Neuronal stem cell (in vitro differentiated cells): ENCODE results near the gene RAB3GAP1.
A peak's percentile ranks its signal among the peaks of the same experiment; 100 is the strongest.
"Not testable (repeated sequence)": the region's sequence is repeated elsewhere in the genome, so short reads cannot be mapped to it uniquely, and the experiment has no call there.

ENCODE experiments used
- DNase-seq: peaks from one replicate; pipeline ENCODE4 v3.0.0-alpha.2; 2013; ENCODE audit warnings: low spot score
- H2AFZ ChIP-seq: one replicate; pipeline ENCODE4 v1.6.1; 2013; ENCODE audit warnings: mild to moderate bottlenecking, low read length, inconsistent platforms
- H2AK5ac ChIP-seq: 2 replicates; pipeline ENCODE4 v1.6.1; 2013; ENCODE audit warnings: low read depth, mild to moderate bottlenecking, inconsistent platforms, low read length, moderate library complexity, mixed read lengths
- H2BK120ac ChIP-seq: 2 replicates; pipeline ENCODE4 v1.6.1; 2013; ENCODE audit warnings: low read depth, mild to moderate bottlenecking, inconsistent platforms, low read length, moderate library complexity, mixed read lengths
- H2BK12ac ChIP-seq: one replicate; pipeline ENCODE4 v1.6.1; 2013; ENCODE audit warnings: low read length, inconsistent platforms
- H2BK15ac ChIP-seq: 2 replicates; pipeline ENCODE4 v1.6.1; 2013; ENCODE audit warnings: mild to moderate bottlenecking, low read length, inconsistent platforms, mixed read lengths
- H2BK5ac ChIP-seq: one replicate; pipeline ENCODE4 v1.6.1; 2013; ENCODE audit warnings: inconsistent platforms, mild to moderate bottlenecking, low read length, moderate library complexity
- H3K14ac ChIP-seq: one replicate; pipeline ENCODE4 v1.6.1; 2013; ENCODE audit warnings: low read length, inconsistent platforms
- H3K18ac ChIP-seq: 2 replicates; pipeline ENCODE4 v1.6.1; 2013; ENCODE audit warnings: low read length, inconsistent platforms
- H3K23ac ChIP-seq: 2 replicates; pipeline ENCODE4 v1.6.1; 2013; ENCODE audit warnings: low read depth, mild to moderate bottlenecking, mixed read lengths, low read length, inconsistent platforms; ENCODE audit not compliant: poor library complexity
- H3K27ac ChIP-seq: replicated peaks from 3 replicates; pipeline ENCODE4 v1.5.1; 2013; ENCODE audit warnings: low read length, inconsistent platforms
- H3K27me3 ChIP-seq, 3 experiments: 2 replicates each; pipeline ENCODE4 v1.6.1; 2013; ENCODE audit warnings: low read length in 3 of 3, mild to moderate bottlenecking in 2 of 3, inconsistent platforms in 1 of 3, low read depth in 1 of 3, mixed read lengths in 1 of 3, moderate library complexity in 1 of 3; ENCODE audit not compliant: control insufficient read depth in 3 of 3, insufficient read depth in 3 of 3
- H3K36me3 ChIP-seq, 2 donors: replicated peaks in 1 of 2; 2 replicates each; pipeline ENCODE4 v1.6.1; 2013; ENCODE audit warnings: low read length in 2 of 2; ENCODE audit not compliant: control insufficient read depth in 2 of 2, insufficient read depth in 2 of 2
- H3K4ac ChIP-seq: 2 replicates; pipeline ENCODE4 v1.6.1; 2013; ENCODE audit warnings: inconsistent platforms, mild to moderate bottlenecking, low read length, moderate library complexity
- H3K4me1 ChIP-seq, 2 donors: 1 replicate in 1 of 2; 2 replicates in 1 of 2; pipeline ENCODE4 v1.6.1; 2013; ENCODE audit warnings: low read length in 2 of 2, low read depth in 1 of 2; ENCODE audit not compliant: control insufficient read depth in 2 of 2, insufficient read depth in 1 of 2
- H3K4me2 ChIP-seq: one replicate; pipeline ENCODE4 v1.6.1; 2013; ENCODE audit warnings: mild to moderate bottlenecking, low read length, inconsistent platforms; ENCODE audit not compliant: insufficient read depth, poor library complexity, severe bottlenecking
- H3K4me3 ChIP-seq, 2 donors: 2 replicates each; pipeline ENCODE4 v1.5.1; 2013; ENCODE audit warnings: low read length in 2 of 2, mild to moderate bottlenecking in 2 of 2, inconsistent platforms in 1 of 2, moderate library complexity in 1 of 2
- H3K79me1 ChIP-seq: one replicate; pipeline ENCODE4 v1.6.1; 2013; ENCODE audit warnings: low read depth, mild to moderate bottlenecking, inconsistent platforms, low read length, moderate library complexity
- H3K9ac ChIP-seq: one replicate; pipeline ENCODE4 v1.6.1; 2013; ENCODE audit warnings: mild to moderate bottlenecking, low read depth, low read length, inconsistent platforms; ENCODE audit not compliant: poor library complexity
- H3K9me3 ChIP-seq, 2 donors: replicated peaks in 1 of 2; 2 replicates each; pipeline versions ENCODE3 to v1.6.1; 2013; ENCODE audit warnings: low read length in 2 of 2, mild to moderate bottlenecking in 2 of 2, inconsistent platforms in 1 of 2, low read depth in 1 of 2, mixed read lengths in 1 of 2, moderate library complexity in 1 of 2; ENCODE audit not compliant: control insufficient read depth in 2 of 2, insufficient read depth in 1 of 2
- H4K8ac ChIP-seq: one replicate; pipeline ENCODE4 v1.6.1; 2013; ENCODE audit warnings: low read depth, mild to moderate bottlenecking, inconsistent platforms, low read length, moderate library complexity
- H4K91ac ChIP-seq: one replicate; pipeline ENCODE4 v1.6.1; 2013; ENCODE audit warnings: low read length, low read depth, mild to moderate bottlenecking, inconsistent platforms; ENCODE audit not compliant: poor library complexity
- WGBS, 2 donors: extraction: QIAGEN DNeasy Blood & Tissue Kit; methylation state at CpG; one replicate each; pipeline ENCODE4 v1.1.7; 2013; ENCODE audit warnings: missing lambda C conversion rate in 2 of 2, mixed read lengths in 1 of 2; ENCODE audit not compliant: insufficient read length in 2 of 2, insufficient replicate concordance in 1 of 2; ENCODE audit errors: extremely low coverage in 2 of 2; 5-methylcytosine and 5-hydroxymethylcytosine counted together

RAB3GAP1 gene

GRCh38 chr2:135121016-135121657 is 69.0 kb downstream of the RAB3GAP1 start:
- no peak overlapping the region for H3K4me3 ChIP-seq
- no peak overlapping the region for H3K27ac ChIP-seq
- H3K23ac ChIP-seq, result no peak overlapping the region
- H3K36me3 ChIP-seq, result peaks cover 4 to 58% of the 10 kb centered on the region in 2 donors
- no CpG with 5 or more reads among the region's 2 CpGs for WGBS, 2 donors
- H3K14ac ChIP-seq, result no peak overlapping the region
- no peaks in the 10 kb centered on the region for H3K4me1 ChIP-seq
- no peak overlapping the region for H2BK12ac ChIP-seq
- H3K27me3 ChIP-seq, result no peaks in the 10 kb centered on the region
- H3K79me1 ChIP-seq, result no peaks in the 10 kb centered on the region
- H4K91ac ChIP-seq, result no peak overlapping the region
- H4K8ac ChIP-seq, result no peak overlapping the region
- H2AFZ ChIP-seq, result no peak overlapping the region
- H2BK120ac ChIP-seq, result no peak overlapping the region
- H3K9ac ChIP-seq, result no peak overlapping the region
- H3K9me3 ChIP-seq, result no peaks in the 10 kb centered on the region
- no peak for DNase-seq
- H2AK5ac ChIP-seq, result no peak overlapping the region
- H3K18ac ChIP-seq, result no peak overlapping the region
- H3K4me2 ChIP-seq, result no peak overlapping the region
- no peak overlapping the region for H2BK15ac ChIP-seq
- no peak overlapping the region for H3K4ac ChIP-seq
- no peak overlapping the region for H2BK5ac ChIP-seq

GRCh38 chr2:135121658-135122039 is 69.6 kb downstream of the RAB3GAP1 start:
- not testable (repeated sequence) for H3K9me3 ChIP-seq, H4K8ac ChIP-seq, H3K27me3 ChIP-seq, DNase-seq, H3K4ac ChIP-seq, H2BK120ac ChIP-seq, H2BK5ac ChIP-seq, H3K79me1 ChIP-seq, H2AFZ ChIP-seq, H3K23ac ChIP-seq, H2BK12ac ChIP-seq, H3K4me2 ChIP-seq, H2BK15ac ChIP-seq, H3K27ac ChIP-seq, H3K4me3 ChIP-seq, H3K18ac ChIP-seq, H4K91ac ChIP-seq, H3K14ac ChIP-seq, H2AK5ac ChIP-seq, H3K9ac ChIP-seq, H3K4me1 ChIP-seq
- H3K36me3 ChIP-seq, result peaks cover 4 to 61% of the 10 kb centered on the region in 2 donors
- WGBS, 2 donors, result no CpG with 5 or more reads among the region's 6 CpGs

GRCh38 chr2:135124924-135125886 is 73.1 kb downstream of the RAB3GAP1 start:
- no peak overlapping the region for H2BK12ac ChIP-seq
- WGBS, 2 donors, result no CpG with 5 or more reads among the region's 1 CpG
- H3K9ac ChIP-seq, result no peak overlapping the region
- no peak overlapping the region for H2AFZ ChIP-seq
- no peak overlapping the region for H3K18ac ChIP-seq
- no peak overlapping the region for H4K8ac ChIP-seq
- no peak overlapping the region for H2AK5ac ChIP-seq
- no peaks in the 10 kb centered on the region for H3K9me3 ChIP-seq
- H3K4me2 ChIP-seq, result peak overlapping the region; percentile 11
- H3K4me1 ChIP-seq, result no peaks in the 10 kb centered on the region
- no peaks in the 10 kb centered on the region for H3K79me1 ChIP-seq
- no peak overlapping the region for H2BK120ac ChIP-seq
- H3K14ac ChIP-seq, result no peak overlapping the region
- no peak overlapping the region for H4K91ac ChIP-seq
- no peak overlapping the region for H3K27ac ChIP-seq
- H2BK5ac ChIP-seq, result no peak overlapping the region
- no peak overlapping the region for H3K23ac ChIP-seq
- DNase-seq, result no peak
- H3K27me3 ChIP-seq, result no peaks in the 10 kb centered on the region
- H3K36me3 ChIP-seq, result peaks cover 4 to 79% of the 10 kb centered on the region in 2 donors
- H3K4me3 ChIP-seq, result no peak overlapping the region
- H3K4ac ChIP-seq, result no peak overlapping the region
- no peak overlapping the region for H2BK15ac ChIP-seq

- Histone ChIP-seq H3K79me1 (no peaks in the 10 kb centered on the region), H3K18ac (no peak overlapping the region), H2BK15ac (no peak overlapping the region), H3K4me3 (no peak overlapping the region), H3K4ac (no peak overlapping the region), H4K8ac (no peak overlapping the region), H3K9me3 (no peaks in the 10 kb centered on the region), H2BK120ac (no peak overlapping the region), H2AK5ac (no peak overlapping the region), H3K27me3 (no peaks in the 10 kb centered on the region), H2BK5ac (no peak overlapping the region), H3K4me2 (no peak overlapping the region), H3K36me3 (peaks cover 4 to 79% of the 10 kb centered on the region in 2 donors), H3K4me1 (peaks cover 0 to 3% of the 10 kb centered on the region in 2 donors), H2BK12ac (no peak overlapping the region), H2AFZ (no peak overlapping the region), H4K91ac (no peak overlapping the region), H3K14ac (no peak overlapping the region), H3K23ac (no peak overlapping the region), H3K27ac (no peak overlapping the region), H3K9ac (no peak overlapping the region)
- no CpG with 5 or more reads among the region's 2 CpGs for WGBS, 2 donors
- no peak for DNase-seq
Measured at GRCh38 chr2:135125940-135126339, 73.8 kb downstream of the RAB3GAP1 start.
